RWPE2 (cell line): Measurements from ENCODE around the gene POU2F3.
A peak's percentile ranks its signal among the peaks of the same experiment; 100 is the strongest.

Experiments used
- ATAC-seq: fragments of 200-7000 bp; cut with Tn5 transposase; 3 replicates; pipeline ENCODE4 v1.9.1; 2021; ENCODE audit warnings: low read depth
- DNase-seq: peaks from one replicate; pipeline ENCODE4 v3.0.0-alpha.2; 2020; ENCODE audit warnings: low spot score
- H3K27ac ChIP-seq: fragments of 450-650 bp; 2 replicates; pipeline ENCODE4 v1.5.1; 2017; ENCODE audit warnings: mild to moderate bottlenecking; ENCODE audit not compliant: poor library complexity, severe bottlenecking
- H3K27me3 ChIP-seq: fragments of 250-450 bp; sonication (Bioruptor Pico); 2 replicates; pipeline ENCODE4 v1.5.1; 2021; ENCODE audit warnings: mild to moderate bottlenecking, moderate library complexity; ENCODE audit not compliant: insufficient read depth, poor library complexity, severe bottlenecking
- H3K36me3 ChIP-seq: fragments of 250-450 bp; sonication (Bioruptor Pico); 2 replicates; pipeline ENCODE4 v1.5.1; 2020; ENCODE audit warnings: low read depth, mild to moderate bottlenecking, moderate library complexity
- H3K4me1 ChIP-seq: fragments of 250-450 bp; sonication (Bioruptor Pico); 2 replicates; pipeline ENCODE4 v1.5.1; 2021; ENCODE audit warnings: mild to moderate bottlenecking, moderate library complexity; ENCODE audit not compliant: insufficient read depth, poor library complexity, severe bottlenecking
- H3K4me3 ChIP-seq: fragments of 250-450 bp; sonication (Bioruptor Pico); 2 replicates; pipeline ENCODE4 v1.5.1; 2021; ENCODE audit warnings: mild to moderate bottlenecking, moderate library complexity; ENCODE audit not compliant: severe bottlenecking
- H3K9me3 ChIP-seq: fragments of 250-450 bp; sonication (Bioruptor Pico); 2 replicates; pipeline ENCODE4 v1.5.1; 2021; ENCODE audit warnings: mild to moderate bottlenecking, moderate library complexity; ENCODE audit not compliant: severe bottlenecking
- CTCF ChIP-seq: fragments of 450-650 bp; IDR thresholded peaks from one replicate; pipeline ENCODE4 v1.5.1; 2017; ENCODE audit warnings: mild to moderate bottlenecking, moderate library complexity; ENCODE audit not compliant: poor library complexity, severe bottlenecking

Gene POU2F3

GRCh38 chr11:120317689-120318480, 77.9 kb downstream of the POU2F3 start:
- H3K36me3 ChIP-seq: no peaks in the 10 kb centered on the region
- DNase-seq (no peak), ATAC-seq (no peak)
- peaks cover 11% of the 10 kb centered on the region for H3K4me1 ChIP-seq
- no peak overlapping the region for H3K4me3 ChIP-seq
- TF ChIP-seq CTCF: no peak
- no peak overlapping the region for H3K27ac ChIP-seq
- H3K9me3 ChIP-seq: no peaks in the 10 kb centered on the region
- no peaks in the 10 kb centered on the region for H3K27me3 ChIP-seq

- Histone ChIP-seq H3K4me3 (no peak overlapping the region), H3K36me3 (no peaks in the 10 kb centered on the region), H3K4me1 (peaks cover 11% of the 10 kb centered on the region), H3K27me3 (no peaks in the 10 kb centered on the region), H3K9me3 (no peaks in the 10 kb centered on the region), H3K27ac (no peak overlapping the region)
- ATAC-seq (no peak), DNase-seq (no peak)
- TF ChIP-seq CTCF: no peak
Observed at GRCh38 chr11:120318906-120319305, 79.0 kb downstream of the POU2F3 start.

GRCh38 chr11:120324932-120325810, 85.2 kb downstream of the POU2F3 start, which contains the start of gene TLCD5:
Gene TLCD5 (plus strand): TSS chr11:120325299. CDS start chr11:120327442, 2,143 bp downstream.
- Histone ChIP-seq H3K27ac (peak within 1 kb of the TSS; percentile 49), H3K4me3 (peak within 1 kb of the TSS; percentile 83)
- peak; percentile 87 for ATAC-seq

GRCh38 chr11:120326228-120326627, 86.3 kb downstream of the POU2F3 start:
- H3K27me3 ChIP-seq: no peaks in the 10 kb centered on the region
- ATAC-seq (no peak), DNase-seq (no peak)
- no peak overlapping the region for H3K4me3 ChIP-seq
- peak overlapping the region; percentile 49 for H3K27ac ChIP-seq
- H3K4me1 ChIP-seq: peaks cover 27% of the 10 kb centered on the region
- TF ChIP-seq CTCF: no peak
- no peaks in the 10 kb centered on the region for H3K9me3 ChIP-seq
- peaks cover 21% of the 10 kb centered on the region for H3K36me3 ChIP-seq

More at GRCh38 chr11:120324932-120325810, 85.2 kb downstream of the POU2F3 start, which contains the start of gene TLCD5:
- Histone ChIP-seq H3K27me3 (no peaks in the 10 kb centered on the region), H3K4me1 (peaks cover 18% of the 10 kb centered on the region), H3K36me3 (peaks cover 14% of the 10 kb centered on the region), H3K9me3 (no peaks in the 10 kb centered on the region)
- TF ChIP-seq CTCF: peak; percentile 56
- DNase-seq: no peak
